HEK293 (cell line): Measurements from ENCODE around the gene DHPS.
A peak's percentile ranks its signal among the peaks of the same experiment; 100 is the strongest.

ENCODE experiments used
- CTCF ChIA-PET: fragments of 350-600 bp; formaldehyde crosslinking; extraction: SDS; loops from one replicate; lab custom pipeline; 2021; ENCODE audit warnings: antibody characterized with exemption; lab: Yijun Ruan, JAX
- POLR2A ChIA-PET: fragments of 300-600 bp; formaldehyde crosslinking; extraction: SDS; loops from one replicate; lab custom pipeline; 2020; ENCODE audit warnings: antibody characterized with exemption, inconsistent platforms; lab: Yijun Ruan, JAX
- H3K27ac ChIP-seq: fragments of 200-500 bp; sonication (Bioruptor generic); 2 replicates; pipeline ENCODE4 v1.5.1; 2014; ENCODE audit warnings: low read depth, low read length, control low read depth, inconsistent platforms; ENCODE audit errors: extremely low read depth
- H3K36me3 ChIP-seq, 2 experiments: fragments of 200-500 bp in 1 of 2; sonication (Bioruptor generic) in 1 of 2; 1 replicate in 1 of 2; 2 replicates in 1 of 2; pipeline ENCODE4 v1.5.1; 2014 to 2017; ENCODE audit warnings: inconsistent platforms in 2 of 2, low read length in 2 of 2; ENCODE audit not compliant: control insufficient read depth in 2 of 2, insufficient read depth in 1 of 2
- H3K4me1 ChIP-seq: fragments of 200-500 bp; sonication (Bioruptor generic); 2 replicates; pipeline ENCODE4 v1.5.1; 2014; ENCODE audit warnings: mild to moderate bottlenecking, low read length, inconsistent platforms; ENCODE audit not compliant: control insufficient read depth, insufficient read depth
- H3K4me3 ChIP-seq: 2 replicates; pipeline ENCODE4 v1.5.1; 2011; ENCODE audit warnings: low read depth, mild to moderate bottlenecking, control low read depth, low read length, moderate library complexity
- H3K9me3 ChIP-seq: fragments of 200-500 bp; sonication (Bioruptor generic); 2 replicates; pipeline ENCODE4 v1.5.1; 2014; ENCODE audit warnings: low read depth, low read length, inconsistent platforms; ENCODE audit not compliant: control insufficient read depth, insufficient read depth
- BCL11B ChIP-seq: fragments of 450-650 bp; formaldehyde crosslinking; IDR thresholded peaks from 2 replicates; pipeline ENCODE4 v1.5.1; 2016; ENCODE audit warnings: low read depth, missing biosample characterization, missing genetic modification characterization
- EGR2 ChIP-seq: fragments of 450-650 bp; formaldehyde crosslinking; IDR thresholded peaks from 2 replicates; pipeline ENCODE4 v1.5.1; 2016; ENCODE audit warnings: low read depth, missing biosample characterization, missing genetic modification characterization
- GLIS2 ChIP-seq: fragments of 450-650 bp; formaldehyde crosslinking; IDR thresholded peaks from 2 replicates; pipeline ENCODE4 v1.5.1; 2016; ENCODE audit warnings: missing biosample characterization, missing genetic modification characterization
- HOXC10 ChIP-seq: sonication (generic); formaldehyde crosslinking; IDR thresholded peaks from 2 replicates; pipeline ENCODE4 v1.8.1; 2023; ENCODE audit warnings: mild to moderate bottlenecking, missing genetic modification reagents
- IKZF3 ChIP-seq: fragments of 450-650 bp; IDR thresholded peaks from 2 replicates; pipeline ENCODE4 v1.5.0; 2018; ENCODE audit warnings: missing biosample characterization, mild to moderate bottlenecking, missing genetic modification characterization, moderate library complexity
- KLF17 ChIP-seq: fragments of 450-650 bp; formaldehyde crosslinking; IDR thresholded peaks from 2 replicates; pipeline ENCODE4 v1.5.1; 2016; ENCODE audit warnings: missing biosample characterization, missing genetic modification characterization
- KLF9 ChIP-seq: fragments of 450-650 bp; formaldehyde crosslinking; IDR thresholded peaks from 2 replicates; pipeline ENCODE4 v1.5.1; 2016; ENCODE audit warnings: missing biosample characterization, missing genetic modification characterization, low read depth
- SP2 ChIP-seq: fragments of 450-650 bp; formaldehyde crosslinking; IDR thresholded peaks from 2 replicates; pipeline ENCODE4 v1.5.1; 2016; ENCODE audit warnings: missing biosample characterization, missing genetic modification characterization
- ZBTB10 ChIP-seq: fragments of 450-650 bp; formaldehyde crosslinking; IDR thresholded peaks from 2 replicates; pipeline ENCODE4 v1.5.1; 2016; ENCODE audit warnings: missing biosample characterization, missing genetic modification characterization
- ZBTB20 ChIP-seq: fragments of 450-650 bp; formaldehyde crosslinking; IDR thresholded peaks from 2 replicates; pipeline ENCODE4 v1.5.1; 2016; ENCODE audit warnings: missing biosample characterization, missing genetic modification characterization
- ZBTB26 ChIP-seq: fragments of 450-650 bp; formaldehyde crosslinking; optimal IDR thresholded peaks from 2 replicates; pipeline ENCODE3; 2016; ENCODE audit warnings: missing biosample characterization, mild to moderate bottlenecking, missing genetic modification characterization
- ZBTB48 ChIP-seq: fragments of 450-650 bp; formaldehyde crosslinking; IDR thresholded peaks from 2 replicates; pipeline ENCODE4 v1.5.1; 2016; ENCODE audit warnings: missing biosample characterization, missing genetic modification characterization
- ZEB2 ChIP-seq: fragments of 450-650 bp; formaldehyde crosslinking; IDR thresholded peaks from 2 replicates; pipeline ENCODE4 v1.5.1; 2016; ENCODE audit warnings: missing biosample characterization, missing genetic modification characterization
- ZFHX2 ChIP-seq: fragments of 450-650 bp; formaldehyde crosslinking; conservative IDR thresholded peaks from 2 replicates; pipeline ENCODE4 v1.5.1; 2016; ENCODE audit warnings: missing biosample characterization, missing genetic modification characterization
- ZIC2 ChIP-seq: fragments of 450-650 bp; formaldehyde crosslinking; IDR thresholded peaks from 2 replicates; pipeline ENCODE4 v1.5.1; 2016; ENCODE audit warnings: missing biosample characterization, missing genetic modification characterization
- ZNF146 ChIP-seq: fragments of 450-650 bp; formaldehyde crosslinking; IDR thresholded peaks from 2 replicates; pipeline ENCODE4 v1.5.1; 2016; ENCODE audit warnings: missing biosample characterization, missing genetic modification characterization
- ZNF148 ChIP-seq: fragments of 450-650 bp; formaldehyde crosslinking; IDR thresholded peaks from 2 replicates; pipeline ENCODE4 v1.5.0; 2017; ENCODE audit warnings: missing biosample characterization, missing genetic modification characterization, borderline replicate concordance
- ZNF398 ChIP-seq: fragments of 450-650 bp; formaldehyde crosslinking; IDR thresholded peaks from 2 replicates; pipeline ENCODE4 v1.5.1; 2017; ENCODE audit warnings: missing biosample characterization, missing genetic modification characterization
- ZNF513 ChIP-seq: fragments of 450-650 bp; IDR thresholded peaks from 2 replicates; pipeline ENCODE4 v1.5.1; 2018; ENCODE audit warnings: missing biosample characterization, missing genetic modification characterization
- ZNF658 ChIP-seq: fragments of 450-650 bp; formaldehyde crosslinking; IDR thresholded peaks from 2 replicates; pipeline ENCODE4; 2016; ENCODE audit warnings: missing biosample characterization, missing genetic modification characterization
- ZSCAN30 ChIP-seq: fragments of 450-650 bp; IDR thresholded peaks from 2 replicates; pipeline ENCODE4 v1.5.1; 2018; ENCODE audit warnings: missing biosample characterization, mild to moderate bottlenecking, missing genetic modification characterization, moderate library complexity
- ZXDB ChIP-seq: fragments of 450-650 bp; formaldehyde crosslinking; IDR thresholded peaks from 2 replicates; pipeline ENCODE4 v1.5.1; 2016; ENCODE audit warnings: missing biosample characterization, missing genetic modification characterization

DHPS gene

GRCh38 chr19:12721656-12722565 is 40.2 kb upstream of the DHPS start (continued):
- TF ChIP-seq ZBTB10: peak; percentile 46; the same call in 1 of the 2 replicates
- peak; percentile 15; the same call in 1 of the 2 replicates for TF ChIP-seq ZNF513 (tag by site-specific recombination)
- TF ChIP-seq GLIS2: peak; percentile 86
- TF ChIP-seq IKZF3 (tag by site-specific recombination): 0 out of 2 replicates have a peak, but pooled peaks have one; percentile 3
- 0 out of 2 replicates have a peak, but pooled peaks have one; percentile 38 for TF ChIP-seq BCL11B (tag by site-specific recombination)
- TF ChIP-seq ZNF146 (tag by site-specific recombination): peak; percentile 6; the same call in 1 of the 2 replicates
- 0 out of 2 replicates have a peak, but pooled peaks have one; percentile 33 for TF ChIP-seq ZNF398
- TF ChIP-seq ZIC2: peak; percentile 73
- TF ChIP-seq ZBTB20 (tag by site-specific recombination): no peak
- peak; percentile 45 for TF ChIP-seq SP2 (tag by site-specific recombination)
- TF ChIP-seq ZSCAN30 (tag by site-specific recombination): 0 out of 2 replicates have a peak, but pooled peaks have one; percentile 9

- ChIA-PET POLR2A (interaction anchor here (0.5 to 5.1 kb wide), 6 partner anchors 11 to 88 kb away, joined by 3 to 89 read pairs (median 4); partner anchors contain the start of genes GET3, JUNB and TRIR), CTCF (interaction anchor here (0.6 to 3.3 kb wide), 7 partner anchors 12 to 338 kb away, joined by 3 to 19 read pairs (median 4); partner anchors contain the start of gene TRIR)
- H3K9me3 ChIP-seq: no peaks in the 10 kb centered on the region
- H3K36me3 ChIP-seq: peaks cover 27 to 45% of the 10 kb centered on the region in 2 experiments
- H3K4me1 ChIP-seq: no peaks in the 10 kb centered on the region
- H3K27ac ChIP-seq: peak overlapping the region; percentile 97
- H3K4me3 ChIP-seq: peak overlapping the region; percentile 79
- TF ChIP-seq ZFHX2: peak; percentile 61; the same call in 1 of the 2 replicates
- peak; percentile 18; the same call in 1 of the 2 replicates for TF ChIP-seq KLF9
- no peak for TF ChIP-seq ZNF148
- no peak for TF ChIP-seq ZNF658
- TF ChIP-seq ZBTB26 (tag by site-specific recombination): peak; percentile 92
- peak; percentile 77 for TF ChIP-seq ZBTB20 (tag by site-specific recombination)
- TF ChIP-seq ZBTB48 (tag by site-specific recombination): peak; percentile 42; the same call in 1 of the 2 replicates
- TF ChIP-seq SP2 (tag by site-specific recombination): peak; percentile 12; the same call in 1 of the 2 replicates
- TF ChIP-seq HOXC10: no peak
- TF ChIP-seq EGR2 (tag by site-specific recombination): peak; percentile 31; the same call in 1 of the 2 replicates
- peak; percentile 52 for TF ChIP-seq KLF17 (tag by site-specific recombination)
- peak; percentile 12; the same call in 1 of the 2 replicates for TF ChIP-seq ZEB2 (tag by site-specific recombination)
- peak; percentile 19; the same call in 1 of the 2 replicates for TF ChIP-seq ZXDB (tag by site-specific recombination)
These were observed 39.4 kb upstream of the DHPS start for GRCh38 chr19:12720851-12721655.
